Left cardiac atrium (tissue), 4 donors: ENCODE results near the gene YWHAB. TPM values are rescaled to one million over a fixed set of nuclear protein-coding genes. Genes with fewer than 3 reads are reported as not detected.
A peak's percentile ranks its signal among the peaks of the same experiment; 100 is the strongest.

Source experiments
- ATAC-seq, 2 donors: fragments of 200-7000 bp; cut with Tn5 transposase; one replicate each; pipeline ENCODE4 v1.9.1; 2020; ENCODE audit warnings: mild to moderate bottlenecking in 2 of 2, moderate library complexity in 2 of 2
- DNase-seq: peaks from one replicate; pipeline ENCODE4 v3.0.0-alpha.2; 2020
- intact Hi-C, 2 donors: fragments of 100-400 bp; cut with DNase I; formaldehyde crosslinking; loops; one replicate each; pipeline versions ENCODE4 v1.14.1 to v1.15.1; 2022 to 2023
- long read RNA-seq: library from polyadenylated mRNA; unstranded; transcript quantifications from one replicate; pipeline ENCODE4 v2.0.0, GENCODE V29; 2021
- total RNA-seq, 2 donors: library from RNA; stranded (reverse); fragmentation: NEBNext Ultra II Directional; extraction: Animal tissue kit (Norgen Biotek cat#: 25700); gene quantifications; one replicate each; pipeline ENCODE4 v1.2.1, GENCODE V29; 2021
- donor health status: DM: no; HTN: yes; CAD: no.
- donor health status: DM: no; HTN: yes; CAD: no; lungs with severe emphysema.
- donor health status: DM: yes; HTN: yes; CAD: no.
- donor health status: Dilated cardiomyopathy.

The YWHAB gene
- 100 to 1,000 TPM; 109 to 140 TPM for total RNA-seq
- long read RNA-seq, transcript YWHAB-201 (6 exons, 3,049 nt), result major isoform, 33 of 44 reads
- long read RNA-seq, transcript YWHAB-202 (7 exons, 3,109 nt), result minor isoform, 5 of 44 reads
- long read RNA-seq, partial matches to known transcripts, result 4 of 44 reads
- long read RNA-seq, other reads (novel, unspliced or antisense), result 2 of 44 reads

DNA sequence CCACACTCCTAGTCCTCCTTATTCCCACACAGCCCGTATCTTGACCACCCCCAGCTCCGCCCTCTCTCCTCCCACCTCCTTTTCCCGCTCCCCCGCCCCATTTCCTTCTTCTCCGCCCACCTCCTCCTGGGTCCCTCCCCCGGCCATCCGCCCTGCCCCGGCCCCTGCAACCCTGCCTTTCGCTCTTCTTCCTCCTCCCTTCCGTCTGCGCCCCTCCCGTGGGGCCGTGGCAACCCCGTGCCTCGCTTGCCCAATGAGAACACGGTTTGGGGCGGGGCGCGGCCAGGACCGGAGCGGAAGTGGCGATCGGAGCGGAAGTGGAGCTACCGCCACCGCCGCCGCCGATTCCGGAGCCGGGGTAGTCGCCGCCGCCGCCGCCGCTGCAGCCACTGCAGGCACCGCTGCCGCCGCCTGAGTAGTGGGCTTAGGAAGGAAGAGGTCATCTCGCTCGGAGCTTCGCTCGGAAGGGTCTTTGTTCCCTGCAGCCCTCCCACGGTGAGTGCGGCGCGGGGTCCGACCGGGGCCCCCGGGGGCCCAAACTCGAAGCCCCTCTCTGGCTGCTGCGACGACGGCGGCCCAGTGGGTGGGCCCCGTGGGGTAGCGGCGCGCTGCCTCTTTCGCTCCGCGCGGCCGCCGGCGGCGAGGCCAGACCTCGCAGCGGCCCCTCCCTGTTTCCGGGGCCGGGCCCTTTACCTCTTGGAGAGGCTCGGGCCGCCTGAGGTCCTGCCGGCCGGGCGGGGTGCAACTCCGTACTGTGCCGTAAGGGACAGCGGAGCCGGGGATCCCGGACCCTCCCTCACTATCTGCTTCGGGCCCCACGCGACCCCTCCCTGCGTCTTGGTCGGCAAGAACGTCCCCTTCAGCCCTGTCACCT is at the start of gene YWHAB:
YWHAB (plus strand) TSS at position 314 of the 874 bp plus-strand sequence. CDS start 15,829 bp downstream, outside the sequence.
- intact Hi-C loops, result no loop called here
- peak; percentile 99 for ATAC-seq
- DNase-seq, result peak; percentile 99

DNA sequence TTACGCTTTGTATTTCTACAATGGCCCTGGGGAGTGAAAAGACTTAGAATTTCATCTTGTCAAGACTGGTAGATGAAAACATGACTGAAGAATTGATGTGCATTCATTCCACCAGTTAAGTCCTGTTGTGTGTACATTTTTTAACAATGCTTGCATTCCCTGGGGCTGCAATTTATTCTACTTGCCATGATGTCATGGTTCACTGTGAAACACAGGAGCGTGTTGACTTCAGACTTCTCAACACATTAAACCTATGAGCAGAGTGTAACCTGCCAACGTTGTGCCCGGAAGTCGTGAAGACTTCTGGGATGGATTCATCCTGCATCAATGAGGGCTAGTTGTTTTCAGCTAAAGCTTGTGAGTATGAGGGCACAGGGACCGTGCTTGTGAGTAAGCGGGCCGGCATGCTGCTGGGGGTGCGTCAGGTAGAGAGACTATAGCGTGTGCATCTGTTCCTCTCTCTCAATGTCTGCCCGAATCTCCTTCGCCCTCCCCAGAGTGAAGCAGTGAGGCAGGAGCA is 48.8 kb upstream of the YWHAB start:
- intact Hi-C loops, result no loop called here
- DNase-seq (no peak), ATAC-seq (no peak)

DNA sequence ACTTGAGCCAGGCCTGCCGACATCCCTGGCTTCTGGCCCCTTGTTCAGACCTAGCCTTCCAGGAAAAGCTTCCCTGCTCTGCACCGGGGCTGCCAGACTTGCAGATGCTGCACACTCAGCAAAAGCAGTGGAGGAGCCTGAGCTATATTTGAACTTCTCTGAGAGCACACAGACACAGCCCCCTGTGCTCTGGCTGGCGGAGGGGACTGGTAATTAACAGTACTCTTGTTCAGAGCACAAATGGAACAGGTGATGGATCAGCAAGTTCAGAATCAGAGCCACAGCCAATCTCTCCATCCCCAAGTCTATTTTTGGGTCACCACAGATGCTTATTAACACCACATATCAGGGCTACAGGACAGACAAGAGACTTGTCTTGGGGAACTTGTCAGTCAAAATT is 47.6 kb upstream of the YWHAB start:
- no peak for DNase-seq
- intact Hi-C loops, result no loop called here
- no peak for ATAC-seq

DNA sequence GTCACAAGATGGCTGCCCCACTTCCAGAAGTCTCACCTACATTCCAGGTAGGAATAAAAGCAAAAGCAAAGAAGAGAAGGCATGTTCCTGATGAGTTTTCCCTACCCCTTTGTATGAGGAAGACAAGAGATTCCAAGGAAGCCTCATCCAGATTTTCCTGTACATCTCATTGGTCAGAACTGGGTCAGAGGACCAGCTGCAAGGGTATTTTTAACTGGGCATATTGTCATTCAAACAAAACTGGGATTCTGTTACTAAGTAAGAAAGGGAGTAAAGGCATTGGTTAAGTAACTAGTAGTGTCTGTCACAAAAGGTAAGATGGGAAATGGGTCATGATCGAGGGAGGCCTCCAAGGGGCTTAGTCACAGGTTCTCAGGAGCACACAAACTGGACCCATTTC is 47.0 kb upstream of the YWHAB start:
- ATAC-seq (no peak), DNase-seq (no peak)
- intact Hi-C loops, result no loop called here

DNA sequence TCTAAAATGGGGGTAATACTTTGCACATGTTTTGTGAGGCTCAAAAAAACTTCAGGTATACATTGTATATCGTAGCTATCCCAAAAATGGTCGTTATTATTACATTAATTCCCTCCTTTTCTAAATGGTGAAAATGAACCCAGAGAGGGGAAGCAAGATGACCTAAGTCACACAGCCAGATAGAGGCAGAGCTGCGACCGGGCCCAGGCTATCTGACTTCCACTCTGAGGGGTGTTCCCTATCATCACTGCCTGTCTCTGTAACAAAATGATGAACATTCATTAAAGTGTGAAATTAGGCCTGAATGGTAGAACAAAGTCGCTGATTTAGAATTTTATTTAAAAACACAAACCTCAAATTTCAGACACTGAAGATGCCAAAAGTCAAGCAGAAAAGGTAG is 46.0 kb upstream of the YWHAB start:
- ATAC-seq (no peak), DNase-seq (no peak)
- intact Hi-C loops, result no loop called here

DNA sequence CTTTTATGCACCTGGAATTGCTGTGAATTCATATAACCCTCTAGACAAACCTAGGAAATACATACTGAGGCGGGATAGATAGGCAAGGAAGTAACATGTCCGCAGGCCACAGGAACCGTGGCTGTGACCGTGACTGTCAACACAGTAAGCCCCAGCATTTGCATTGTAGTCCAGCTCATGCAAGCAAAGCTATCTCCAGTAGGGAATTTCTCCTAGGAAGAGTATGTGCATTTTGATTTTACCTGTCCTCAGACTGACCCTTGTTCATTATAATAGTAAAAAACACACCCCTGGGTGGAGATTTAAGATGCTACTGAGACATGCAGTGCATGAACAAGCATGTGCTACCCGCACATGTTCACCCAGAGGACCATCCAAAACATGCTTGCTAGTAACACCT is 44.7 kb upstream of the YWHAB start:
- ATAC-seq, result no peak
- intact Hi-C loops, result no loop called here

DNA sequence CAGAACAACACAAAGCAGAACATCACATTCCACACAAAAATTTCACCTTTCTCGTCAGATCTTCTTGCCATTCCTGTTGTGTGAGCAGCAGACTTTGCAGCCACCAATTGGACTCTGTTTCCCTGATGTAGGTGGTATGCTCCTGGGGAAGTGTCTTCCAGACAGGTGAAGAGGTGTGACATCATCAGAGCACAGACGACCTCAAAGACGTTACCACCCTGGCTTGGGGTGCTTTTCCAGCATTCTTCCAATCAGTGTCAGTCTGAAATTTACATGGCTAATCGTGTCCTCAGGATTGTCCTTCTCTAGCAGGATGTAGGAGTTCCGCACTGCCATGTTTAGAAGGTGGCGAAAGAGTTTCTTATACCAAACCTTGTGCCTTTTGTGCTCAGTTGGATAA is 43.5 kb upstream of the YWHAB start:
- DNase-seq (no peak), ATAC-seq (no peak)
- intact Hi-C loops, result no loop called here

More for the DNA sequence above, 44.7 kb upstream of the YWHAB start:
- no peak for DNase-seq

DNA sequence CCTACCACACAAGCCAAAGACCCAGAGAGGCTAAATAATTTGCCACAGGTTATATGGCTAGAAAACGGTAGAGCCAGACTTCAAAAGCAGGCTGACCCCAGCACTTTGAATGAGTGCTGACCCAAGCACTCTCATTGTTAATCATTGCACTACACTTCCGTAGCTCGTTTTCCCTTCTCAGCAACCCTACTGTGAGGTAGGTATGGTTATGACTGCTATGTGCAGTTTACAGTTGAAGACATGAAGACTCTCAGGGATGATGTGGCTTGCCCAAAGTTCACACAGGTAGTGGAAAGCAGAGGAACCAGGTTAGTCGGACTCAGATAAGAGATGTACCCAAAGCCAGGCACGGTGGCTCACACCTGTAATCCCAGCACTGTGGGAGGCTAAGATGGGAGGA is 41.6 kb upstream of the YWHAB start:
- ATAC-seq (no peak), DNase-seq (no peak)
- intact Hi-C loops, result no loop called here

DNA sequence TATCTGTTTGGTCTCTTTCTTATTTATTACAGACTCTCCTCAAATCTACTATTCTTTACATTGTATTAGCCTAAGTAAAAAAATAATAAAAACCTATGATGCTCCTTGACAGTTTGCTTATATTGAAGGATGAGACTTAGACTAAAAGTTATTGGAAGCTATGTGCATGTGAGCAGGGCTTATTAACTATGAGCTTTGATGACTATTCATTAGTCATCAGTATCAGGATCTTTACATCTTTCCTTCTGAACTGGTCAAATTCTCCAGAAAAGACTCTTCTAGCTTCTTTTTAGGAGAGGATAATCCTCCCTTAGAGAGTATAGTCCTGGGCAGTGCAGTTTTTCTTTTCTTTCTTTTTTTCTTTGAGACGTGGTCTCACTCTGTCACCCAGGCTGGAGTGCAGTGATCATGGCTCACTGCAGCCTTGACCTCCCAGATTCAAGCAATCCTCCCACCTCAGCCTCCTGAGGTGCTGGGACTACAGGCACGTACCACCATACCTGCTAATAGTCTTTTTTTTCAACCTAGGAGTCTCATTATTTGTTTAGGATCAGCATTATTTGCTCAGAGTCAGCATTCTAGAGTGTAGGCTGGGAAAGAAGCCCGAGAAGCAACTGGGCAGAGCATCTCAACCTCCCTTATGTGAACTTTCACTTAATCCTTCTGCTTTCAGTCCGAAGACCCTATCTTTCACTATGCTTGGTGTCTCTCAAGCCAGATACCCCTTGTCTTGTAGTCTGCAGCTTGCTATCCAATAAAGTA is 37.1 kb upstream of the YWHAB start:
- intact Hi-C loops, result no loop called here
- no peak for DNase-seq
- ATAC-seq, result no peak

DNA sequence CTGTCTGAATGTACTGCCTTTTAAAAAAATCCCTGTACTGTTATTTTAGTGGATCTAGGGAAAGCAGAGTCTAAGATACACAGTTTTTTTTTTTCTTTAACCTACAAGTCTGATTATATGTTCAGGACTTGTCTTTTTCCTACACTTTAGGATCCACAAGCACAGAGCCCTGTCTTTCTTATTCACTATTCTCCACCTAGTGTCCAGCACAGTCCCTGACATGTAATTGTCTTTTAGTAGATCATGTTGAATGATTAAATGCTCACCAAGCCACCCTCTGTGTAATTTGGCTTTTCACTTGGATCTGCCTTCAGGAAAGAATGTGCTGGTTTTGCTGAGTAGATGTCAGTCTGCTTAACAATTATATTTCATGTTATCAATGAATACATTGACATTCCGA is 35.8 kb upstream of the YWHAB start:
- intact Hi-C loops, result no loop called here
- DNase-seq (no peak), ATAC-seq (no peak)

DNA sequence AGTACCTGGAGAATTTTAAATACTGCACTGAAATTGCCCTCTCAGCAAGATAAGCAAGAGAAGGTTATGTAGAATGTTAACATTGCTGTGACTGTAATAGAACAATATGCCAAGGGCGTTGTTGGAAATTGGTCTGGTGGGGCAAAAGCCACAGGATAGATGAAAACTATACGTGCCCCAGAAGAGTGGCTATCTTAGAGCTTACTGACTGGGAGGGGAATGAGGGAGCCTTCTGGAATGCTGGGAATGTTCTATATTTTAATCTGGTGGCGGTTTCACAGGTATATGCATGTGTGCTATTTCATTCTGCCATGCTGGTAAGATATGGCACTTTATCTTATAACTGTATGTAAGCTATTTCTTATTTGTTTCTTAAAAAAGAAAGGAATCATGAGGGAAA is 35.2 kb upstream of the YWHAB start:
- intact Hi-C loops, result no loop called here
- ATAC-seq (no peak), DNase-seq (no peak)

DNA sequence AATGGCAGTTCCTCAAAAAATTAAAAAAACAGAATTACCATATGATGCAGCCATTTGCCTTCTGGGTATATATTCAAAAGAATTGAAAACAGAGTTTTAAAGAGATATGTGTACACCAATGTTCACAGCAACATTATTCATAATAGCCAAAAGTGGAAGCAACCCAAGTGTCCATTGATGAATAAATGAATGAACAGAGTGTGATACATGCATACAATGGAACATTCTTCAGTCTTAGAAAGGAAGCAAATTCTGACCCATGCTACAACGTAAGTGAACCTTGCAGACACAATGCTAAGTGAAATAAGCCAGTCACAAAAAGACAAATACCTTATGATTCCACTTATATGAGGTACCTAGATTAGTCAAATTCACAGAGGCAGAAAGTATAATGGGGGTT is 34.7 kb upstream of the YWHAB start:
- intact Hi-C loops, result no loop called here
- ATAC-seq (no peak), DNase-seq (no peak)

DNA sequence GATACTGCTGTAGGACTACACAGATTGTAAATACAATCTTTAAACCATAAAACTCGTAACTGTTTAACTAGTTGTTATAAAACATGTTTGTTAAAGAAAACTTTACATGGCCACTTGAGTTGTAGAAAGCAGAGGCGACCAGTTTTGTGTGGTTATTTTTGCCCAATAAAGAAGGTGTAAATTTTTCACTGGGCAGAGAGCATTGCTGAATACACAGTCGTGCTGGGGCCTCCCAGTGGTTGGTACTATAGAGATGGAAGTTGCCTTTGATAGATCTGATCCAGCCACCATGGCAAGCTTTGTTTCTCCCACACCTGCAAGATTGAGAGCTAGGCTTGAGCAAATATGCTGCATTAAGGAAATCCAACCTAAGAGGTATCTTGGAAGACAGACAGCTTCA is 34.0 kb upstream of the YWHAB start:
- intact Hi-C loops, result no loop called here
- DNase-seq (no peak), ATAC-seq (no peak)

DNA sequence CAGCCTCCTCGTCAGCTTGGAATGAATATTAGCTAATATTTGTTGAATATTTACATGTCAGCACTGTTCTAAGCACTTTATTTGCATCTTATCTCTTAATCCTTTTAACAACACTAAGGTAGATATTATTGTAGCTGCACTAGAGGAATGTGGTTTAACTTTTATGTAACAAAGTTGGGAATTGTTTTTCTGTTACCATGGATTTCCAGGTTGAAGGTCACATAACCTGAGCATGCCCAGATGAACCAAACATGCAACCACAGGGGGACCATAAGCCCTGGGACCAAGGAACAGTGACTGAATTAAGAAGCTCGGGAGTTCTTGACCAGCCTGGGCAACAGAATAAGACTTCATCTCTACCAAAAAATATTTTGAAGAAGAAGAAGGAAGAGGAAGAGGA is 29.1 kb upstream of the YWHAB start:
- intact Hi-C loops, result no loop called here
- no peak for ATAC-seq
- DNase-seq, result no peak

DNA sequence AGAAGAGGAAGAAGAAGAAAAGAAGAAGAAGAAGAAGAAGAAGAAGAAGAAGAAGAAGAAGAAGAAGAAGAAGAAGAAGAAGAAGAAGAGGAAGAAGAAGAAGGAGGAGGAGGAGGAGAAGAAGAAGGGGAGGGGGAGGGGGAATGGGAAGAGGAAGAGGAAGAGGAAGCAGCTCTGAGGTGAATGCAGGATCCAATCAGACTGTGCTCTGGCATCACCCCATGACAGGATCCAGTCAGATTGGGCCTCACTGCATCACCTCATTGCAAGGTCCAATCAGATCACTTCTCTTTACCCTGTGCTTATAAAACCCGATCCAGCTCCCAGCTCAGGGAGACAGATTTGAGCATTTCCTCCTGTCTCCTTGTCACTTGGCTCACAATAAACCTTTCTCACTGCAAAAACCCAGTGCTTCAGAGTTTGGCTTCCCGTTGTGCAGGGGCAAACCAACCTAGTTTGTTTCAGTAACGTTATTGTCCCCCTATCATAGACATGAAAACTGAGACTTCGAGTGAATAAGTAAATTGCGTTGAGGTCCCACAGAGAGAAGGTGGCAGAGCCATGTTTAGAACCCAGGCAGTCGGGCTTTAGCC is 28.6 kb upstream of the YWHAB start:
- intact Hi-C loops, result no loop called here
- ATAC-seq, result no peak
- no peak for DNase-seq

DNA sequence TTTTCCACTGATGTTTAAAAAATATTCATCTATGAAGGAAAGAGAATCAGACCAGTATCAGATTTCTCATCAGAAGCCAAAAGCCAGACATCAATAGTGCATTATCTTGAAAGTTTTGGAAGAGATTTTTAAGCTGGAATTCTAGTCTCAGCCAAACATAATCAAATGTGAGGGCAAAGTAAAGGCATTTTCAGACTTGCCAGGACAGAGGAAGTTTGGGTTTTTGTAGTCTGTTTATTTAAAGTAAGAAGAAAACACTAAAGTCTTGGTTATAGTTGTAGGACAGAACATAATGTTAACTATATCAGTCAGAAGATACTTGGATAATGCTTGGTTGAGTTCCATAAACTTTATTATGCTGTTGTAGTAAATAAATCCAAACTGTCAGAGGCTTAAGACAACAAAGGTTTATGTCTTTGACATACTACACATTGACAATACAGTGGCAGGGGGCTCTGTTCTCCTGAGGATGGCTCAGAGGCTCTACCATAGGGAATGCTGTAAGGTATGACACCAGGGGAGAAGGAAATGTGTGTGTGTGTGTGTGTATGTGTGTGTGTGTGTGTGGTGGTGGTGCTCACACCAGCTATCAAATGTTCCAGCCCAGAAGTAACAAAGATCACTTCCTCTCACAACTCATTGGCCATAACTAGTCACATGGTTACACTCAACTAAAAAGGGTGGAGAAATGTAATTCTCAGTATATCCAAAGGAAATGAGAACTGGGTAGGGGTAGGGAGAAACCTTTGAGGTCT is 26.7 kb upstream of the YWHAB start:
- ATAC-seq, result no peak
- intact Hi-C loops, result no loop called here
- no peak for DNase-seq

DNA sequence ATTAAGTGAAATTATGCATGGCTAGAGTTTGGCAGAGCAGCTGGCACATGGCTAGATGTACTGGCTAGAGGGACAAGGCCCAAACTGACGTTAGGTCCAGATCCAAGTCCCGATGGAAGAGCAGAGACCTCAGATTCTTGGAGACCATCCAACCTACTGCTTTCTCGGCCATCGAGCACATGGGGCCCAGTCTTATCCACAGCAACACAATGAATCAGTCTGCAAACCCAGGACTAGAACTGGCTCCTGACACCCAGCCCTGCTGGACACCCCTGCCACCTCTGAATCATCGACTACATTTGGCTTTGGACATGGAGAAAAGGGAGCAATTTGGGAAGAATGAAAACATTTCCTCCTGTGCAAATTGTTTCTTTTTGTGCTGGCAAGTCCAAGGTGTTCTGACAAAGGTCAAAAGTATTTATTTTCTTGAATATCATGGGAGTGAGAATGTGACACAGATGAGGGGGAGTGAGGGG is 23.9 kb upstream of the YWHAB start:
- intact Hi-C loops, result loop anchor here in 1 of 2 donors (10.0 kb wide), 1 partner anchor 177 kb away; no protein-coding TSS in a partner anchor
- peak; percentile 85 to 90 for ATAC-seq
- peak; percentile 41 for DNase-seq

DNA sequence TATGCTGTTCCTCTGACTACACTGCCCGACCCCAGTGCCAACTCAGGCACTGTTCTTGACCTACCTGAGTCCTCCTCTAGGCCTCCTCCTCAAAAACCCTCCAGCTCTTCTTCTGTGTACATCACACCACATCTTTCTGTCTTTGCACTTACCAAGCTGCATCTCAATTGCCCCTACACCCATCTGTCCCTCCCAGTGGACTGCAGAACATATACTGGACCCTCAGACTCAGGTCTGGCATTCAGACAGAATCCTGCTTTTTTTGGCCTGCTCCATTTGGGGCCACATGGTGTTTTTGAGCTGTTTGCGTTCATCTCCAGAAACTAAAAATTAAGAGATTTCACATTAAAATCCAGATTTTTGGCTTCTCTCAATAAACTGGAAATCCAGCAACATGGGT is 23.2 kb upstream of the YWHAB start:
- intact Hi-C loops, result loop anchor here in 1 of 2 donors (10.0 kb wide), 1 partner anchor 177 kb away; no protein-coding TSS in a partner anchor
- ATAC-seq (peak in 1 of 2 donors; percentile 22), DNase-seq (no peak)
